H9 (cell line): ENCODE measurements around the gene ARL16. TPM values are rescaled to one million over a fixed set of nuclear protein-coding genes. Genes with fewer than 3 reads are reported as not detected.

Experiments
- DNase-seq: peaks from one replicate; pipeline ENCODE4 v3.0.0-alpha.2; 2017
- H2AFZ ChIP-seq: one replicate; pipeline ENCODE4 v1.6.1; 2013; ENCODE audit warnings: mild to moderate bottlenecking, low read length, control low read depth, moderate library complexity
- H2AK5ac ChIP-seq: 2 replicates; pipeline ENCODE4 v1.6.1; 2013; ENCODE audit warnings: low read length, control low read depth, mixed read lengths; ENCODE audit not compliant: insufficient read length
- H2BK120ac ChIP-seq: one replicate; pipeline ENCODE4 v1.6.1; 2013; ENCODE audit warnings: low read depth, mild to moderate bottlenecking, low read length, control low read depth, inconsistent platforms; ENCODE audit not compliant: poor library complexity, severe bottlenecking
- H2BK12ac ChIP-seq: 2 replicates; pipeline ENCODE4 v1.6.1; 2013; ENCODE audit warnings: low read length, control low read depth, mixed read lengths, low read depth; ENCODE audit not compliant: insufficient read length
- H2BK15ac ChIP-seq: 2 replicates; pipeline ENCODE4 v1.6.1; 2013; ENCODE audit warnings: low read depth, low read length, control low read depth
- H2BK20ac ChIP-seq: one replicate; pipeline ENCODE4 v1.6.1; 2013; ENCODE audit warnings: low read depth, mild to moderate bottlenecking, low read length, control low read depth, inconsistent platforms; ENCODE audit not compliant: poor library complexity, severe bottlenecking
- H2BK5ac ChIP-seq: 2 replicates; pipeline ENCODE4 v1.6.1; 2013; ENCODE audit warnings: low read length, control low read depth, mixed read lengths; ENCODE audit not compliant: insufficient read length
- H3K14ac ChIP-seq: 2 replicates; pipeline ENCODE4 v1.6.1; 2013; ENCODE audit warnings: low read length, control low read depth; ENCODE audit not compliant: insufficient read depth
- H3K18ac ChIP-seq: 2 replicates; pipeline ENCODE4 v1.6.1; 2013; ENCODE audit warnings: low read depth, mild to moderate bottlenecking, mixed read lengths, low read length, control low read depth; ENCODE audit not compliant: insufficient read length
- H3K23ac ChIP-seq: 2 replicates; pipeline ENCODE4 v1.6.1; 2013; ENCODE audit warnings: low read length, control low read depth, mixed read lengths, low read depth; ENCODE audit not compliant: insufficient read length
- H3K23me2 ChIP-seq: 2 replicates; pipeline ENCODE4 v1.6.1; 2013; ENCODE audit warnings: low read depth, mild to moderate bottlenecking, mixed read lengths, low read length, control low read depth; ENCODE audit not compliant: insufficient read length, poor library complexity, severe bottlenecking
- H3K27ac ChIP-seq: 2 replicates; pipeline ENCODE4 v1.5.1; 2013; ENCODE audit warnings: low read length, control low read depth, mixed read lengths, low read depth; ENCODE audit not compliant: insufficient read length
- H3K27me3 ChIP-seq: 2 replicates; pipeline ENCODE4 v1.6.1; 2013; ENCODE audit warnings: low read length, control low read depth, inconsistent platforms; ENCODE audit not compliant: insufficient read depth
- H3K4ac ChIP-seq: 2 replicates; pipeline ENCODE4 v1.6.1; 2013; ENCODE audit warnings: low read depth, mild to moderate bottlenecking, control low read depth, inconsistent platforms, low read length, moderate library complexity
- H3K4me1 ChIP-seq: 2 replicates; pipeline ENCODE4 v1.6.1; 2013; ENCODE audit warnings: low read length, control low read depth, inconsistent platforms; ENCODE audit not compliant: insufficient read depth
- H3K4me2 ChIP-seq: 2 replicates; pipeline ENCODE4 v1.6.1; 2013; ENCODE audit warnings: low read length, control low read depth, mixed read lengths; ENCODE audit not compliant: insufficient read length, insufficient read depth
- H3K56ac ChIP-seq: 2 replicates; pipeline ENCODE4 v1.6.1; 2013; ENCODE audit warnings: low read depth, mild to moderate bottlenecking, mixed read lengths, low read length, control low read depth; ENCODE audit not compliant: insufficient read length
- H3K79me1 ChIP-seq: 2 replicates; pipeline ENCODE4 v1.6.1; 2013; ENCODE audit warnings: low read depth, mild to moderate bottlenecking, moderate library complexity, low read length, control low read depth, inconsistent platforms; ENCODE audit not compliant: insufficient read depth, poor library complexity, severe bottlenecking
- H3K79me2 ChIP-seq: 2 replicates; pipeline ENCODE4 v1.6.1; 2013; ENCODE audit warnings: low read length, control low read depth, inconsistent platforms; ENCODE audit not compliant: insufficient read depth
- H3K9ac ChIP-seq: 2 replicates; pipeline ENCODE4 v1.6.1; 2013; ENCODE audit warnings: low read length, control low read depth, mixed read lengths; ENCODE audit not compliant: insufficient read length; ENCODE audit errors: extremely low read depth
- H3K9me3 ChIP-seq: one replicate; pipeline ENCODE4 v1.6.1; 2013; ENCODE audit warnings: low read depth, low read length, inconsistent platforms; ENCODE audit not compliant: control insufficient read depth
- H3T11ph ChIP-seq: one replicate; pipeline ENCODE4 v1.6.1; 2013; ENCODE audit warnings: mild to moderate bottlenecking, low read length, control low read depth, inconsistent platforms
- H4K20me1 ChIP-seq: one replicate; pipeline ENCODE4 v1.6.1; 2013; ENCODE audit not compliant: control insufficient read depth, insufficient read length, insufficient read depth
- H4K5ac ChIP-seq: 2 replicates; pipeline ENCODE4 v1.6.1; 2013; ENCODE audit warnings: low read depth, mild to moderate bottlenecking, mixed read lengths, low read length, control low read depth; ENCODE audit not compliant: insufficient read length
- H4K8ac ChIP-seq: replicated peaks from 2 replicates; pipeline ENCODE4 v1.6.1; 2013; ENCODE audit warnings: low read length, control low read depth, mixed read lengths, low read depth; ENCODE audit not compliant: insufficient read length
- H4K91ac ChIP-seq: 2 replicates; pipeline ENCODE4 v1.6.1; 2013; ENCODE audit warnings: low read depth, mild to moderate bottlenecking, moderate library complexity, mixed read lengths, low read length, control low read depth; ENCODE audit not compliant: insufficient read length
- H3K27ac Mint-ChIP-seq, 3 experiments: 2 replicates in 2 of 3; 3 replicates in 1 of 3; pipeline ENCODE4 v1.8.0; 2020 to 2021; ENCODE audit warnings: mixed read lengths in 3 of 3, mild to moderate bottlenecking in 1 of 3, moderate library complexity in 1 of 3
- H3K27me3 Mint-ChIP-seq: 2 replicates; pipeline ENCODE4 v1.8.0; 2021; ENCODE audit warnings: low read depth, mild to moderate bottlenecking, moderate library complexity, mixed read lengths
- H3K36me3 Mint-ChIP-seq, 3 experiments: 2 replicates in 2 of 3; 3 replicates in 1 of 3; pipeline ENCODE4 v1.8.0; 2020 to 2021; ENCODE audit warnings: low read depth in 3 of 3, mixed read lengths in 3 of 3; ENCODE audit not compliant: insufficient read depth in 1 of 3
- H3K4me1 Mint-ChIP-seq, 2 experiments: 2 replicates each; pipeline ENCODE4 v1.8.0; 2020; ENCODE audit warnings: mixed read lengths in 2 of 2
- H3K4me3 Mint-ChIP-seq, 2 experiments: 2 replicates in 1 of 2; 3 replicates in 1 of 2; pipeline ENCODE4 v1.8.0; 2020 to 2021; ENCODE audit warnings: mild to moderate bottlenecking in 2 of 2, mixed read lengths in 2 of 2, moderate library complexity in 1 of 2
- H3K9me3 Mint-ChIP-seq, 2 experiments: 2 replicates in 1 of 2; 3 replicates in 1 of 2; pipeline ENCODE4 v1.8.0; 2020; ENCODE audit warnings: mild to moderate bottlenecking in 2 of 2, mixed read lengths in 2 of 2, moderate library complexity in 1 of 2
- CTCF ChIP-seq: fragments of 200-600 bp; sonication (generic); conservative IDR thresholded peaks from 3 replicates; pipeline ENCODE4 v1.8.0; 2021; ENCODE audit warnings: antibody characterized with exemption, mild to moderate bottlenecking
- WGBS: extraction: QIAGEN DNeasy Blood & Tissue Kit; methylation state at CpG from one replicate; pipeline ENCODE4 v1.1.7; 2013; ENCODE audit warnings: missing lambda C conversion rate, low lambda C conversion rate, mixed read lengths; ENCODE audit not compliant: insufficient read length; ENCODE audit errors: extremely low coverage; 5-methylcytosine and 5-hydroxymethylcytosine counted together
- total RNA-seq: library from RNA; stranded (reverse); gene quantifications from 2 replicates; pipeline ENCODE4 v1.2.1, GENCODE V29; 2021

Gene ARL16
- total RNA-seq, 1 experiment from 2014 or later: 58.6 TPM

DNA sequence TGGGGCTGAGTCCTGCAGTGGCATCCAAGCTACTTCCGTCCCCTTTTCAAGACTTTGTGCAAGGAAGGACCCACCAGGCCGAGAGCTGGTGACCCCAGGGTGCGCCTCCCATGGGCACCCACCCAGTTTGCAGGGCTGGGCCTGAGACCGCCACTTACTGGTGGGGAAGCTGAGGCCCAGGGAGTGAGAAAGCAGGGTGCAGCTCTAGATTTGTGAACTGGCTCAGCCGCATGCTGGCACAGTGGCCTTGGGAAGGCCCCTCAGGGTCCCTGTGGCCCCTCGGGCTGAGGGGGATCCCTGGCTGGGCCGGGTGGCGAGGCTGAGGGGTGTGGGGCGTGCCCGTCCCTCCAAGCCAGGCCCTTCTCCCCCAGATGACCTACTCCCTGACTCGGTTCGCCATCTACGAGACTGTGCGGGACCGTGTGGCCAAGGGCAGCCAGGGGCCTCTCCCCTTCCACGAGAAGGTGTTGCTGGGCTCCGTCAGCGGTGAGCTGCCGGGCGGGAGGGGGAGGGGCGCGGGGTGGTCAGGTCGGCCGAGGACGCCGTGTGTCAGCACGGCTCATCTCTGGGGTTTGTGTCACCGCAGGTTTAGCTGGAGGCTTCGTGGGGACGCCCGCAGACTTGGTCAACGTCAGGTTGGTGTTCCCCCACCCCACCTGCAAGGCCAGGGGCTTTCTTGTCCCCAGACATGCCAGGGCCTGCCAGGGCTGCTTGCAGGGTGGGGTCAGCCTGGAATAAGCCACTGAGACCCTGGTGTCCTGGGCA is 31.7 kb upstream of the ARL16 start:
- no peak overlapping the region for H2BK12ac ChIP-seq
- H3K79me1 ChIP-seq: no peaks in the 10 kb centered on the region
- no peak overlapping the region for H3K14ac ChIP-seq
- no peak overlapping the region for H2BK5ac ChIP-seq
- H2BK120ac ChIP-seq: no peak overlapping the region
- no peak overlapping the region for H2AFZ ChIP-seq
- H3K4ac ChIP-seq: no peak overlapping the region
- Mint-ChIP-seq H3K4me3 (no peak overlapping the region), H3K9me3 (no peaks in the 10 kb centered on the region; a peak in 1 of 5 replicates), H3K36me3 (peaks cover 6 to 19% (median 14%) of the 10 kb centered on the region in 3 experiments), H3K27me3 (no peaks in the 10 kb centered on the region; the same call in 1 of the 2 replicates), H3K27ac (no peak overlapping the region; a peak in 1 of 7 replicates), H3K4me1 (peaks cover 16 to 18% of the 10 kb centered on the region in 2 experiments)
- no peaks in the 10 kb centered on the region for H3K9me3 ChIP-seq
- H3T11ph ChIP-seq: no peak overlapping the region
- H3K4me1 ChIP-seq: no peaks in the 10 kb centered on the region; the same call in 1 of the 2 replicates
- whole genome bisulfite sequencing: no CpG with 5 or more reads among the region's 32 CpGs
- no peak overlapping the region for H4K5ac ChIP-seq
- H3K79me2 ChIP-seq: no peaks in the 10 kb centered on the region; the same call in 1 of the 2 replicates
- H2AK5ac ChIP-seq: no peak overlapping the region
- H4K8ac ChIP-seq: no peak overlapping the region
- no peak for TF ChIP-seq CTCF
- no peak overlapping the region for H3K56ac ChIP-seq
- no peaks in the 10 kb centered on the region for H3K27me3 ChIP-seq
- H4K91ac ChIP-seq: no peak overlapping the region
- H3K9ac ChIP-seq: no peak overlapping the region
- no peak overlapping the region for H3K23ac ChIP-seq
- no peaks in the 10 kb centered on the region for H4K20me1 ChIP-seq
- peaks cover 19% of the 10 kb centered on the region for H3K23me2 ChIP-seq
- no peak overlapping the region for H3K4me2 ChIP-seq
- H2BK20ac ChIP-seq: no peak overlapping the region
- no peak overlapping the region for H3K18ac ChIP-seq
- DNase-seq: no peak
- no peak overlapping the region for H2BK15ac ChIP-seq
- H3K27ac ChIP-seq: no peak overlapping the region
